IPS DF 6.9 (cell line): Measurements from ENCODE around the gene FOXL2.

Experiments used
- DNase-seq: peaks from one replicate; pipeline ENCODE4 v3.0.0-alpha.2; 2013; ENCODE audit warnings: low read depth, low spot score
- H3K27ac ChIP-seq: one replicate; pipeline ENCODE4 v1.5.1; 2013; ENCODE audit warnings: low read length, control low read depth
- H3K27me3 ChIP-seq: 2 replicates; pipeline ENCODE4 v1.6.1; 2013; ENCODE audit warnings: mild to moderate bottlenecking, low read length; ENCODE audit not compliant: control insufficient read depth, insufficient read depth
- H3K36me3 ChIP-seq: 2 replicates; pipeline ENCODE4 v1.6.1; 2013; ENCODE audit warnings: low read length; ENCODE audit not compliant: control insufficient read depth, insufficient read depth
- H3K4me1 ChIP-seq: 2 replicates; pipeline ENCODE4 v1.6.1; 2013; ENCODE audit warnings: low read length; ENCODE audit not compliant: control insufficient read depth, insufficient read depth
- H3K4me3 ChIP-seq: 2 replicates; pipeline ENCODE4 v1.5.1; 2013; ENCODE audit warnings: mild to moderate bottlenecking, low read length
- H3K9me3 ChIP-seq: 2 replicates; pipeline ENCODE4 v1.6.1; 2013; ENCODE audit warnings: low read length, inconsistent platforms; ENCODE audit not compliant: control insufficient read depth, insufficient read depth
- WGBS: extraction: QIAGEN DNeasy Blood & Tissue Kit; methylation state at CpG from one replicate; pipeline ENCODE4 v1.1.7; 2013; ENCODE audit warnings: mixed read lengths, missing lambda C conversion rate; ENCODE audit not compliant: insufficient read length, insufficient coverage; 5-methylcytosine and 5-hydroxymethylcytosine counted together

FOXL2 gene

DNA sequence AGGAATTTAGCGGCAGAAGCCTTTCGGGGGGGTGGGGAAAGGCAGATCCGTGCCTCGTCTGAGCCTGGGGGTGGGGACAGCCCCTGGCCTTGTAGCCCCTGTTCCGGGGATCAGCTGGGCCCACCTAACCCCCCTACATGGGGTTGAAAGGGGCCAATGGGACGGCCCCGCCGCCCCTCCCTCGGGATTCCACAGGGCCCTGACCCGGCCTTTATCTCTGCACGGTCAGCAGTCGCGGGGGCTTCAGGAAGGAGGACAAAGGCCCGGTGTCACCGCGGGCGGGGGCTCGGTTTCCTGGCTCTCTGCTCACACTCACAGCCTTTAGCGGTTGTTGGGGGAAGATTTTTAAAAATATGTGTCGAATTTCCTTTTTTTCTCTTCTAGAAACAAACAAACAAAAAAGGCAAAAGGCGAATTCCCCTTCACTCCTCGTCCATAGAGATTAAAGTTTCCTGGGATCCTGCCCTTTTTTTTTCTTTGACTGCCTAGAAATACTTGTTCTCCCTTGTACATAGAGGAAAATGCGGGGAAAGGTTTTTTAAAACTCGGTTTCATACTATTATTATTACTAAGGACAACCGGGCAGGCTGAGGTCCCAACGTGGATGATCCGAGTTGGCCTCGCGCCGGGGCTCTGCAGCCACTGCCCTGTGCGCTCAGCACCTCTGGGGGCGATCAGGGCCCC lies 7.9 kb downstream of the FOXL2 start:
- peak overlapping the region; percentile 6; the same call in 1 of the 2 replicates for H3K4me3 ChIP-seq
- H3K27ac ChIP-seq = no peak overlapping the region
- WGBS = no CpG with 5 or more reads among the region's 32 CpGs
- DNase-seq = no peak
- peaks cover 71% of the 10 kb centered on the region for H3K27me3 ChIP-seq
- peaks cover 4% of the 10 kb centered on the region; the same call in 1 of the 2 replicates for H3K4me1 ChIP-seq
- H3K9me3 ChIP-seq = no peaks in the 10 kb centered on the region
- no peaks in the 10 kb centered on the region for H3K36me3 ChIP-seq

GRCh38 chr3:138938056-138938876 lies 8.7 kb downstream of the FOXL2 start:
- Histone ChIP-seq H3K4me1 (peaks cover 4% of the 10 kb centered on the region; the same call in 1 of the 2 replicates), H3K27me3 (peaks cover 63% of the 10 kb centered on the region), H3K36me3 (no peaks in the 10 kb centered on the region), H3K27ac (no peak overlapping the region), H3K4me3 (no peak overlapping the region; the same call in 1 of the 2 replicates), H3K9me3 (no peaks in the 10 kb centered on the region)
- WGBS = no CpG with 5 or more reads among the region's 48 CpGs
- no peak for DNase-seq

DNA sequence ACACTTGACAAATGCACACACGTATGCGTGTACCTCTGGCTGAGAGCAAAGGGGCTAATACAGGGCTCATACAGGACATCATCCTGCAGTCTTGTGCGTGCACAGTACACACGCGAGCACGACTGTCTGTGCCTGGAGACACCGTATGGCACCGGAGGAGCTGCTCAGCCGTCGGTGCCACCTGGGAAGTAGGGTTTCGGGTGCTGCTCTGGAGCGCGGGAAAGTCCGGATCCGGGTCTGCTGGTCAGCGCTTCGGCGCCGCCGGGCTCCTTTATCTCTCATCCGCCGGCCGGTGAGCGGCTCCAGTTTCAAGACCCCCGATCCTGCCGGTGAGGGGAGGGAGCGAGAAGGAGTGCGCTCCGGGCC lies 9.3 kb downstream of the FOXL2 start:
- Histone ChIP-seq H3K27me3 (peaks cover 58% of the 10 kb centered on the region), H3K27ac (no peak overlapping the region), H3K4me3 (no peak overlapping the region; the same call in 1 of the 2 replicates), H3K4me1 (peaks cover 3% of the 10 kb centered on the region; the same call in 1 of the 2 replicates), H3K9me3 (no peaks in the 10 kb centered on the region), H3K36me3 (no peaks in the 10 kb centered on the region)
- DNase-seq = no peak
- no CpG with 5 or more reads among the region's 29 CpGs for WGBS

DNA sequence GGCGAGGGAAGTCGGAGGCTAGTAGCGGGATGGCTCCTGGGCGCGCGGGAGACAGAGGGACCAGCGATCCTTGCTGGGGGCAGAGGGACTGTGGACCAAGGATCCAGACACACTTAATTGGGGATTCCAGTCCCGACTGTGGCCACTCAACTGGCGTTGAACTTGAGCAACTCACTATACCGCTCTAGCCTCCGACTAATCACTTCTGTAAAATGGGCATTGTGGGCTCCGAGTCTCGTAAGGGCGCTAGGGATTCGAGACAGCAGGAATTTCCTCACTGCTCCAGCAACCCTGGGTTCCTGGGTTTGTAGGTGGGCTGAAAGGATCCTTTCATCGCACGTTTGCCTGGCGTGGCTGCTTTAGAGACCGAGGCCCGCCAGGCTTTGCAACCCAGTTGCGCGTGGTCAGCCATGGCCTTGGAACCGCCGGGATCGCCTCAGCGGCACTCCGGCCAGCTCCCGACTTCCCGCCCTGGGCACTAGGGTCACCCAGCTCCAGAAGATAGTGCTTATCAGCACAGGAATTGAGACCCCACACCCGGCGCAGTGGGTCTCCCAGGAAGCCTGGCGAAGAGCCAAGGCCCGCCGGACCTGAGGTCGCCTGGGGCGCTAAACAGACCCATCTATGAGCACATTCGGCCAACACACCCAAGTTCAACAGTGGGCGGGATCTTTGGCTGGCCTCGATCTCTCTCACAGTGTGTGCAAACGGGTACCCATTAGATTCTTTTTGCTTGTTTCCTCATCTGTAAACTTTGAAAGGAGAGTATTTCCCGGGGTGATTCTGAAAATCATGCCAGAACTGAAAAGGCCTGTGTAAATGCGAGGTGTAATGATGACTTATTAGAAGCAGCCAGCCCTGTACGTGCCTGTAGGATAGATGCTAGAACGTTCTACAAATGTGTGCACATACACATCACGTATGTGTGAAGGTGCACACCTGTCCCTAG lies 9.9 kb downstream of the FOXL2 start:
- Histone ChIP-seq H3K27ac (no peak overlapping the region), H3K36me3 (no peaks in the 10 kb centered on the region), H3K4me3 (no peak overlapping the region; the same call in 1 of the 2 replicates), H3K27me3 (peaks cover 51% of the 10 kb centered on the region), H3K9me3 (no peaks in the 10 kb centered on the region), H3K4me1 (peaks cover 3% of the 10 kb centered on the region; the same call in 1 of the 2 replicates)
- DNase-seq = no peak
- WGBS = no CpG with 5 or more reads among the region's 45 CpGs

DNA sequence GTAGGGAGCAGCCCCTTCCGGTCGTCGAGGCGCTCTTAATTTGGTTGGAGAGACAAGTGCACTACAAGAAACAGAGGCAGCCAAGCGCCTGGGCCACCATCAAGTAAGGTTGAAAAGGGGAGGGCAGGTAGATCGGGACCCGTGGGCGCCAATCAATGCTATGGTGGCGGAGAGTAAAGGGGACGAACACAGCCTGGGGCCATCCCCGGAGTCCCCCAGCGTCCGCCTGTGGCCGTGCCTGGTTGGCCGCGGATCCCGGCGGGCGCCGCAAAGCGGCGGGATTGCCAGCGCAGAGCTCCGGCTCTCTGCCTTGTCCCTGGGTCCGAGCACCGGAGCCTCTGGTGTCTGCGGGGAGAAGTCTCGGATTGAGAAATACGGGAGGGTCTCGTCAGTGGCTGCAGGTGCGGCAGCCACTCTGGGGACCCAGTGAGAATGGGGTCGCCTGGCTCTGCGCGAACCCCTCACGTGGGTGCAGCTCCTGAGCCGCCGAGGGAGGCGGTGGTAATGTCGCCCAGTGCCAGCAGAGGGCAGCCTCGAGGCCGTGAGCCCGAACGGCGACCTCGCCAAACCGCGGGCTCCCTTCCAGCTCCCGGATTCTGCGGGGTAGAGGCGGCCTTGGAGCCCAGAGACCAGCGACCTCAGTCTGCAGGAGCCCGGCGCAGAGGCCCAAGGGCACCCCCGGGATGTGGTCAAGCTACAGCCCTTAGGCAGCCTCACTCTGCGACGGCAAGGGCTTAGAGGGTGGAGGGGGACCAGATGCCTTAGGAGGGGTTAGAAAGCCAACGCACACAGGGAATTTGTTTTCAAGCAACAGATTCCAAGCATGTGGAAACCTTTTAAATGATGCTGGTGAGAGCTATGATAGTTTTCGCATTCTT lies 10.8 kb downstream of the FOXL2 start:
- DNase-seq = no peak
- Histone ChIP-seq H3K27ac (no peak overlapping the region), H3K4me3 (peak overlapping the region; percentile 20; the same call in 1 of the 2 replicates), H3K4me1 (peaks cover 3% of the 10 kb centered on the region; the same call in 1 of the 2 replicates), H3K27me3 (peaks cover 46% of the 10 kb centered on the region), H3K9me3 (no peaks in the 10 kb centered on the region), H3K36me3 (no peaks in the 10 kb centered on the region)
- WGBS = no CpG with 5 or more reads among the region's 58 CpGs

- WGBS = 100% methylated on average over 3 of the region's 7 CpGs
- no peak overlapping the region for H3K27ac ChIP-seq
- H3K36me3 ChIP-seq = no peaks in the 10 kb centered on the region
- no peak overlapping the region; the same call in 1 of the 2 replicates for H3K4me3 ChIP-seq
- no peak for DNase-seq
- H3K27me3 ChIP-seq = peaks cover 40% of the 10 kb centered on the region
- peaks cover 3% of the 10 kb centered on the region; the same call in 1 of the 2 replicates for H3K4me1 ChIP-seq
- no peaks in the 10 kb centered on the region for H3K9me3 ChIP-seq
These were observed 11.5 kb downstream of the FOXL2 start for GRCh38 chr3:138935505-138935862.

GRCh38 chr3:138933981-138934691 lies 12.8 kb downstream of the FOXL2 start:
- no peak overlapping the region for H3K4me3 ChIP-seq
- H3K9me3 ChIP-seq = no peaks in the 10 kb centered on the region
- H3K4me1 ChIP-seq = peaks cover 3% of the 10 kb centered on the region; the same call in 1 of the 2 replicates
- no CpG with 5 or more reads among the region's 3 CpGs for WGBS
- no peak for DNase-seq
- no peaks in the 10 kb centered on the region for H3K36me3 ChIP-seq
- H3K27ac ChIP-seq = no peak overlapping the region
- peaks cover 28% of the 10 kb centered on the region for H3K27me3 ChIP-seq

GRCh38 chr3:138933068-138933668 lies 13.8 kb downstream of the FOXL2 start:
- no peaks in the 10 kb centered on the region for H3K36me3 ChIP-seq
- no peak overlapping the region for H3K27ac ChIP-seq
- H3K27me3 ChIP-seq = peaks cover 19% of the 10 kb centered on the region
- no peaks in the 10 kb centered on the region for H3K9me3 ChIP-seq
- WGBS = no CpG with 5 or more reads among the region's 4 CpGs
- no peak for DNase-seq
- H3K4me3 ChIP-seq = no peak overlapping the region
- peaks cover 3% of the 10 kb centered on the region; the same call in 1 of the 2 replicates for H3K4me1 ChIP-seq
